ENCODE data around the gene LRP8.

LRP8 gene

DNA sequence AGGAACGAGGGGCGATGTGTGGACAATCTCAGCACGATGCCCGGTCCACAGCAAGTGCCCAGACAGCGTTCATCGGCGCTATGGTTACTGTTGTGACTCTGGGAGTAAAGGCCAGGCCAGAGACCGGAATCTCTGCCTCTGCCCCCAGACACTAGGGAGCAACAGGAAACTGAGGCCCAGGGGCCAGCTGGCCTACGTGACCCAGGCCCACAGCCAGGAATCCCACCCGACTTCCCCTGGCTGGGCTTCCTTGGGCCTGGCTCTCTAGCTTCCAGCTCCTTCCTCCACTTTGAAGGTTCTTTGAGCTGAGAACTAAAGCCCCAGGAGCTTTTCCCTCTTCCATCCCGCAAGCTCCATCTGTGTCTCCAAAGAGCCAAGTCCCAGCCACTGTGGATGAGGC, 4.6 kb downstream of the LRP8 start:
- DNase-seq (ENCODE audit: low read depth in 2 of 2): no peak

DNA sequence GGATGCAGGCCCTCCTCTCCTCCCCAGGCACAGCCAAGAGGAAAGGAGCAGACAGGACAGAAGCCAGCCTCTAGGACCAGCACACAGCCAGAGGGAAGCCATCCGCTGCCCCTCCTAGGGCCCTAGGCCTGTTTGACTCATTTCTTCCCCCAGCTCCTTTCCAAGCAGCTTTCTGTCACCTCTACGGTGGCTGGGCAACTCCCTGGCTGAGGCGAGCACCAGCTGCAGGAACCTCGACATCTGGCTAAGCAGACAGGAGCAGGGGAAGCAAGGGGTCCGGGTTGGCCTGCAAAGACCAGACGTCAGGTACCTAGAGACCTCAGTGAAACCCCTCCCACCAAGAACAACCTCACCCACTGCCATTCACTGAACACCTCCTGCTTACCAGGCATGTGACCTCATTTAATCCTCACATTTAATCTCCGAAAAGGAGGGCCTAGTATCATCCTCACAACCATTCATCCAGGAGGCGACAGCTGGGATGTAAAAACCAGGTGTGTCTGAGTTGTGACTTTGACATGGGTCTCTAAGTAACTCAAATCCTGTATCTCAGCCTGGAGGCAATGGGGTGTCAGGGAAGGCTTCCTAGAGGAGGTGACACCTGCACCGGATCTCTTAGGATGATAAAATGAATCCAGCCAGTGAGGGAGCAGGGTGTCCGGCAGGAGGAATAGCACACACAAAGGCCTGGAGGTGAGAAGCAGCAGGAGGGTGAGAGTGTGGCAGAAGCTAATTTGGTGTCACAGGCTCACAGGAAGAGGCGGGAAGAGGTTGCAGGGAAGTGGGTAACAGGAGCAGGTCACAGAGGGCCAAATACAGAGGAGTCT, 5.9 kb downstream of the LRP8 start:
- DNase-seq (ENCODE audit: low read depth in 2 of 2): no peak

- no peak for DNase-seq (ENCODE audit: low read depth in 2 of 2)
Measured at GRCh38 chr1:53321366-53321765, 6.5 kb downstream of the LRP8 start.

GRCh38 chr1:53320646-53321045, 7.2 kb downstream of the LRP8 start:
- DNase-seq (ENCODE audit: low read depth in 2 of 2): no peak

GRCh38 chr1:53319296-53320101, 8.4 kb downstream of the LRP8 start:
- DNase-seq (ENCODE audit: low read depth in 2 of 2): no peak

DNA sequence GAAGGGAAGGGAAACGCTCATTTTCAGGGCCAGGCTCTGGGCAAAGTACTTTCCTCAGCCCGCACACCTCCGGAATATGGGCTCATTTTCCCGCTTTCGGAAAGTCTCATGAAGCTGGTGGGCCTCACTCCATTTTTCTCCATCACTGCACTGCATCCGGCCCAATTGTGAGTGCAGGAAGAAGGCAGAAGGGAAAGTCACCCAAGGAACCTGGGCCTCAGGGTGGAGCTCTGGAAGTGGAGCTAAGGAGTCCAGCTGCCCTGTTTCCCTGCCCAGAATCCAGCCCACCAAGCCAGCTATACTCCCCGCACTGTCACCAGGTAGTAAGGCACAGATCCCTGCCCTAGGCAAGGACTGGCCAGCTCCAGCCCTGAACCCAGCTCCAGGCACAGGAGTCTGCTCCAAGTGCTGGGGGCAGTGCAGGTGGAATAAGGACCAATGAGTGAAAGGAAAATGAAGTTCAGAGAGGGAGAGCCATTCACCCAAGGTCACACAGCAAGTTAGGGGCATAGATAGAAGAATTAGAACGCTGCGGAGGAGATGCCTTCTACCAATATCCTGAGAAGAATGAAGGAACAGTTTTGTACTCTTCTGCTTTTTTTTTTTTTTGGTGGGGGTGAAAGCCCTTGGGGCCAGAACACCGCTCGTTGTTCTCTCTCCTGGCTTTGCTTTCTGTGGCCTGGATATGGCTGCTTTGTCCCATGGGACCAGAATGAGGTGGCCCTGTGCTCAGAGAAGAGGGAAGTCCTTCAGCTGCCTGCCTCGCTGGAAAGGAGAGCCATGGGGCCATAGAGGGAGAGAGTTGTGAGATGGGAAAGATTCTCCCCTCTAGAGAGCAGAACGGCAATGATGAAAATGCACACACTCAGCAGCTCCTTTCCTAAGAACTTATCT, 10.0 kb downstream of the LRP8 start:
- DNase-seq (ENCODE audit: low read depth in 2 of 2): no peak

- no peak for DNase-seq (ENCODE audit: low read depth in 2 of 2)
Measured at GRCh38 chr1:53316766-53317581, 10.9 kb downstream of the LRP8 start.

DNA sequence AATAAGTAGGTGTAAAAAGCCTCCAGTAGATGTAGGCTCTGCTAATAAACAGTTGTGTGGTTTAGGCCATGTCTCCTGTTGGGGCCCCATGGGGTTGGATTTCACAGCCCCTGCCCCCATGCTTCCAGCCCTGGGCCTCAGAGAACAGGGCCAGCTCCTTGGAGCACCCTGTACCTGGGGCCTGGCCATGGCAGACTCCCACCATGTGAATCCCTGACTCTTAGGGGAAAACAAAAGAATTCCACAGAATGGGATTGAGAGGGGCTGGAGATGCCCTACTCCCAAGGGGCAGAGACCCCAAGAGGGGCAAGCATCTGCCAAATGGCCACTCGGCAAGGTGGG, 11.5 kb downstream of the LRP8 start:
- DNase-seq (ENCODE audit: low read depth in 2 of 2): no peak

DNA sequence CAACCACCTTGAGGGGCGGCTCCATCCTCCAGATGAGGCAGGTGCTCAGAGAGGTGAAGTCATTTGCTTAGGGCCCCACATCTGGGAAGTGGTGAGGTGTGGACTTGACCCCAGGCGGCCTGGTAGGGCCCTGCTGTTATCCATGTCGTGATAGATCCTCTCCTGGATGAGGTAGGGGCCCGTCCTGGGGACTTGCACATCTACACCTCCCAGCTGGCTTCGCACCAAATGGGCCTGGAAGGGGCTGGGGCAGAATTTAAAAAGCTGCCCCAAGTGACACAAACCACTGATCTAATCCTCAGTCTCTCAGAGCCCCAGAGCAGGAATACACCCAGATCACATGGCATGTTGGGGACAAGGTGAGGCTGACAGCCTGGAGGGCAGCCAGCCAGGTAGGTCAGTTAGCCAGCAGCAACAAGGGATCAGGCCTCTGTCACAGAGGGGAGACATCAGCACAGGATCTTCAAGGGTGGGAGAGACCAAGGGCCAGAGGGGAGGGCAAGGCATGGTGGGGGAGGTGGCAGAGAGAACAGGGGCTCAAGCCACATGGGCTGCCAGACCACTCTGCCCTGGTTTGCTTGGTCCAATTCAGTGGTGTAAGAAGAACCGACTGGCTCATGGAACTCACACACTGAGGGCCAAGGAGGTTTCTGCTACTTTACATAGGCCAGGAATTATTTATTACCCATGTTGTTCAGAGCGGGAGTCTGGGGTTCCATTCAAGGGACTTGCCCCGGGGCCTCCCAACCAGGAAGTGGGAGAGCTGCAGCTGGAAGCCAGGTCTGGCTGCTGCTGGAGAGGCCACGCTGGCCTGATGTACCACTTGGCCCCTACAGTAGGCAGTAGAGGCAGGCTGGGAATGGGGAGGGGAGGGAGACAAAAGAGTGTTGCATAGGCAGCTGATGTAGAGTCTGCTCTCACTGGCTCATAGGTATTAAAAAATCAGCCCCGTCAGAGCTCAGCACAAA, 12.1 kb downstream of the LRP8 start:
- DNase-seq (ENCODE audit: low read depth in 2 of 2): no peak

DNA sequence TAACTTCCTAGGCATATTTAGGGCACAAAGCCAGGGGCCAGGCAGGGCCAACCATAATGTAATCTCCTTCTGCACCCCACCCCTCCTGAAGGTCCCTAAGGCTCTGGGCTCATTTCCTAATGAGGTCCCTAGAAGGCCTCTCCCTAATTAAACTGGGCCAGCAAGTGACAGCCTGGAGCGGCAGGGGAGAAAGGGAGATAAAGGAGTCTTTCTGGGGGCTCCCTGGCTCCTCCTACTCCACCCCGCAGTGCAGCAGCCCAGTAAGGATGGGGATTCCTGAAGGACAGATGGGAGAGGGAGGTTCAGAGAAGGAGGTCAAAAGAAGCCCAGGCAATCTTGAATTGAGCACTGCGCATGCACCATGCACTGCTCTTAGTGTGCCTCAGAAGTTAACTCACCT, 12.8 kb downstream of the LRP8 start:
- no peak for DNase-seq (ENCODE audit: low read depth in 2 of 2)

DNA sequence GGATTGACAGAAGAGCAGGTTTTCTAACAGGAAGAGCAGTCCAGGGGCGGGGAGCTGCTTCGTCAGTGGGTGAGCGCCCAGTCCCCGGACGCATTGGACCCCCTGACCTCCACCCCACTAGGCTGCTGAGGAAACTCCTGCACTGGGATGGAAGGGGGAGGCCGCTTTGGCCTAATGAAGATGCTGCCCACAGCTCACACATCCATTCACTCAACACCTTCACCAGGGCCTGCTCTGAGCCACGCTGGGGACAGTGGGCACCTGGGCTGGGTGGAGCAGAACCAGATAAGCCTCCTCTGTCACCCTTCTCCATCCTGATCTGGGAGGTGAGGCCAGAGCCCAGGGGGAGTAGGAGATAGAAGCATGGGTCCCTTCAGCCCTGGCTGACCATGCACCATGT, 13.3 kb downstream of the LRP8 start:
- DNase-seq (ENCODE audit: low read depth in 2 of 2): no peak

GRCh38 chr1:53314096-53314495, 13.8 kb downstream of the LRP8 start:
- no peak for DNase-seq (ENCODE audit: low read depth in 2 of 2)

- DNase-seq (ENCODE audit: low read depth in 2 of 2): no peak
Measured at GRCh38 chr1:53313556-53313955, 14.3 kb downstream of the LRP8 start.

- no peak for DNase-seq (ENCODE audit: low read depth in 2 of 2)
Measured at GRCh38 chr1:53311702-53312305, 16.1 kb downstream of the LRP8 start.

GRCh38 chr1:53310847-53311681, 16.8 kb downstream of the LRP8 start:
- DNase-seq (ENCODE audit: low read depth in 2 of 2): no peak

GRCh38 chr1:53309802-53310201, 18.1 kb downstream of the LRP8 start:
- no peak for DNase-seq (ENCODE audit: low read depth in 2 of 2)

GRCh38 chr1:53308506-53308905, 19.4 kb downstream of the LRP8 start:
- no peak for DNase-seq (ENCODE audit: low read depth in 2 of 2)

GRCh38 chr1:53307037-53307436, 20.8 kb downstream of the LRP8 start:
- DNase-seq (ENCODE audit: low read depth in 2 of 2): no peak

DNA sequence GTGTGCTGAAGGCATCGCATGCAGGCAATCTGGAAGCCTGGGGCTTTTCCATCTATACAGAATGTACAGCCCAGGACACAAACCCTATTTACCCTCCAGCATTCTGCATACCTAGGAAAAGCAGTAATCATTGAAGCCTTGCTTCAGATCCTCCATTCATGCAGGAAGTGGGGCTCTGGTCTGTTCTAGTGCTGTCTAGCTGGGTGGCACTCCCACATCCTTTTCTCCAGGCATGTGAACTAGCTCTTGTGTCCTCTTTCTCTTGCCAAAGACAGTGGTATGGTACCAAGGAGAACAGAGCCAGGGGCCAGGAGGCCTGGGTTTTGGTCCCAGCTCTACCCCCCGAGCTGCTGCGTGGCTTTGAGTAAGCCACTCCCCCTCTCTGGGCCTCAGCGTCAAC, 21.7 kb downstream of the LRP8 start:
- DNase-seq (ENCODE audit: low read depth in 2 of 2): no peak
